Measurements from ENCODE around the gene EHF. TPM values are rescaled to one million over a fixed set of nuclear protein-coding genes. Genes with fewer than 3 reads are reported as not detected.

EHF gene
- total and polyA plus RNA-seq, 2 of the 8 experiments (the other 6 are each of a cell fraction or from before 2014, with no cell fraction given) = not detected

- TF ChIP-seq CHD7 (IDR thresholded peaks at IDR 0.05; ENCODE audit: insufficient replicate concordance, low read length) = no peak
Measured at GRCh38 chr11:34619062-34619516, 1.8 kb upstream of the EHF start (continued).
